Measurements from ENCODE around the gene ANKIB1. TPM values are rescaled to one million over a fixed set of nuclear protein-coding genes. Genes with fewer than 3 reads are reported as not detected.

The ANKIB1 gene
- polyA plus RNA-seq, 1 of the 3 experiments (the other 2 are of a cell fraction) = 24.6 TPM

GRCh38 chr7:92340016-92340415 lies 94.2 kb downstream of the ANKIB1 start:
- 100% methylated on average over 1 of the region's 1 CpG for WGBS (ENCODE audit: low lambda C conversion rate)

More at GRCh38 chr7:92340016-92340415, 94.2 kb downstream of the ANKIB1 start:
- Histone ChIP-seq H4K20me1 (ENCODE audit: insufficient read depth) (no peaks in the 10 kb centered on the region), H3K9me2 (no peaks in the 10 kb centered on the region), H2AFZ (ENCODE audit: low read depth) (no peak overlapping the region), H3K9ac (no peak overlapping the region), H3K9me3 (peaks cover 6% of the 10 kb centered on the region; the same call in 1 of the 2 replicates), H3K36me3 (replicated peaks in 1 of 2; ENCODE audit: control insufficient read depth in 1 of 2, insufficient read depth in 2 of 2, low read length in 1 of 2) (peaks cover 33 to 51% of the 10 kb centered on the region in 2 experiments), H3K27me3 (ENCODE audit: insufficient read depth) (no peaks in the 10 kb centered on the region), H3F3A (replicated peaks; ENCODE audit: insufficient read depth) (peaks cover 23% of the 10 kb centered on the region), H3K27ac (ENCODE audit: low read depth in 2 of 2, low read length in 1 of 2) (no peak overlapping the region), H3K79me2 (ENCODE audit: insufficient read depth) (no peaks in the 10 kb centered on the region), H3K4me3 (ENCODE audit: low read depth in 2 of 2, low read length in 1 of 2) (no peak overlapping the region), H3K4me1 (ENCODE audit: control insufficient read depth in 1 of 2, insufficient read depth in 2 of 2, low read depth in 1 of 2, low read length in 1 of 2) (peaks cover 0 to 5% of the 10 kb centered on the region in 2 experiments; a peak in 2 of 4 replicates), H3K4me2 (no peak overlapping the region)
- POLR2A ChIA-PET = no interaction called here
- DNase-seq = no peak
- CTCF ChIA-PET = interaction anchor here (1.0 kb wide), 1 partner anchor 98 kb away, joined by 3 read pairs; no protein-coding TSS in a partner anchor
- no peak for TF ChIP-seq SIN3A (IDR thresholded peaks at IDR 0.05; ENCODE audit: borderline replicate concordance, low read depth, low read length)
- TF ChIP-seq FOSL2 (IDR thresholded peaks at IDR 0.05; ENCODE audit: borderline replicate concordance, low read depth) = no peak
- no peak for TF ChIP-seq RXRA (IDR thresholded peaks at IDR 0.05; ENCODE audit: borderline replicate concordance, low read depth)
- no peak for TF ChIP-seq TCF12 (IDR thresholded peaks at IDR 0.05)
- TF ChIP-seq, protein P1, sequence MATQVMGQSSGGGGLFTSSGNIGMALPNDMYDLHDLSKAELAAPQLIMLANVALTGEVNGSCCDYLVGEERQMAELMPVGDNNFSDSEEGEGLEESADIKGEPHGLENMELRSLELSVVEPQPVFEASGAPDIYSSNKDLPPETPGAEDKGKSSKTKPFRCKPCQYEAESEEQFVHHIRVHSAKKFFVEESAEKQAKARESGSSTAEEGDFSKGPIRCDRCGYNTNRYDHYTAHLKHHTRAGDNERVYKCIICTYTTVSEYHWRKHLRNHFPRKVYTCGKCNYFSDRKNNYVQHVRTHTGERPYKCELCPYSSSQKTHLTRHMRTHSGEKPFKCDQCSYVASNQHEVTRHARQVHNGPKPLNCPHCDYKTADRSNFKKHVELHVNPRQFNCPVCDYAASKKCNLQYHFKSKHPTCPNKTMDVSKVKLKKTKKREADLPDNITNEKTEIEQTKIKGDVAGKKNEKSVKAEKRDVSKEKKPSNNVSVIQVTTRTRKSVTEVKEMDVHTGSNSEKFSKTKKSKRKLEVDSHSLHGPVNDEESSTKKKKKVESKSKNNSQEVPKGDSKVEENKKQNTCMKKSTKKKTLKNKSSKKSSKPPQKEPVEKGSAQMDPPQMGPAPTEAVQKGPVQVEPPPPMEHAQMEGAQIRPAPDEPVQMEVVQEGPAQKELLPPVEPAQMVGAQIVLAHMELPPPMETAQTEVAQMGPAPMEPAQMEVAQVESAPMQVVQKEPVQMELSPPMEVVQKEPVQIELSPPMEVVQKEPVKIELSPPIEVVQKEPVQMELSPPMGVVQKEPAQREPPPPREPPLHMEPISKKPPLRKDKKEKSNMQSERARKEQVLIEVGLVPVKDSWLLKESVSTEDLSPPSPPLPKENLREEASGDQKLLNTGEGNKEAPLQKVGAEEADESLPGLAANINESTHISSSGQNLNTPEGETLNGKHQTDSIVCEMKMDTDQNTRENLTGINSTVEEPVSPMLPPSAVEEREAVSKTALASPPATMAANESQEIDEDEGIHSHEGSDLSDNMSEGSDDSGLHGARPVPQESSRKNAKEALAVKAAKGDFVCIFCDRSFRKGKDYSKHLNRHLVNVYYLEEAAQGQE (IDR thresholded peaks at IDR 0.05; ENCODE audit: low read depth, low read length) = no peak
- TF ChIP-seq, protein P2, sequence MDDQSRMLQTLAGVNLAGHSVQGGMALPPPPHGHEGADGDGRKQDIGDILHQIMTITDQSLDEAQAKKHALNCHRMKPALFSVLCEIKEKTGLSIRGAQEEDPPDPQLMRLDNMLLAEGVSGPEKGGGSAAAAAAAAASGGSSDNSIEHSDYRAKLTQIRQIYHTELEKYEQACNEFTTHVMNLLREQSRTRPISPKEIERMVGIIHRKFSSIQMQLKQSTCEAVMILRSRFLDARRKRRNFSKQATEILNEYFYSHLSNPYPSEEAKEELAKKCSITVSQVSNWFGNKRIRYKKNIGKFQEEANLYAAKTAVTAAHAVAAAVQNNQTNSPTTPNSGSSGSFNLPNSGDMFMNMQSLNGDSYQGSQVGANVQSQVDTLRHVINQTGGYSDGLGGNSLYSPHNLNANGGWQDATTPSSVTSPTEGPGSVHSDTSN (IDR thresholded peaks at IDR 0.05) = no peak
- TF ChIP-seq EP300 (IDR thresholded peaks at IDR 0.05; ENCODE audit: borderline replicate concordance in 1 of 2, low read depth in 1 of 2, low read length in 1 of 2) = no peak
- no peak for TF ChIP-seq GATA2 (CRISPR knock-in tag; IDR thresholded peaks at IDR 0.05)
- no peak for TF ChIP-seq MXI1 (IDR thresholded peaks at IDR 0.05; ENCODE audit: low read depth, low read length)
- no peak for TF ChIP-seq ZBTB33 (IDR thresholded peaks at IDR 0.05; ENCODE audit: borderline replicate concordance, low read depth)
- TF ChIP-seq CHD2 (IDR thresholded peaks at IDR 0.05; ENCODE audit: low read length, partially characterized antibody) = no peak
- no peak for TF ChIP-seq USF1 (IDR thresholded peaks at IDR 0.05; ENCODE audit: borderline replicate concordance, low read depth)
- no peak for TF ChIP-seq TEAD4 (IDR thresholded peaks at IDR 0.05; ENCODE audit: borderline replicate concordance, insufficient read depth)
